IPS-NIHi7 (cell line): Measurements from ENCODE around the gene NHS.
"Not testable (repeated sequence)": the region's sequence is repeated elsewhere in the genome, so short reads cannot be mapped to it uniquely, and the experiment has no call there.

ENCODE experiments used
- DNase-seq: peaks from one replicate; pipeline ENCODE4 v3.0.0; 2012; ENCODE audit warnings: mixed read lengths; ENCODE audit errors: extremely low spot score

Gene NHS

GRCh38 chrX:17405225-17405969, 30.4 kb downstream of the NHS start:
- DNase-seq = no peak

GRCh38 chrX:17409566-17410290, 34.7 kb downstream of the NHS start:
- peak; percentile 20 for DNase-seq

- DNase-seq = no peak
Measured at GRCh38 chrX:17410651-17411050, 35.7 kb downstream of the NHS start.

GRCh38 chrX:17411205-17411604, 36.2 kb downstream of the NHS start:
- DNase-seq = no peak

GRCh38 chrX:17412692-17413091, 37.7 kb downstream of the NHS start:
- DNase-seq = no peak

GRCh38 chrX:17413228-17413627, 38.2 kb downstream of the NHS start:
- no peak for DNase-seq

GRCh38 chrX:17414027-17414658, 39.1 kb downstream of the NHS start:
- no peak for DNase-seq

- peak; percentile 60 for DNase-seq
Measured at GRCh38 chrX:17414839-17415238, 39.8 kb downstream of the NHS start.

GRCh38 chrX:17415242-17415810, 40.3 kb downstream of the NHS start:
- DNase-seq = peak; percentile 28

- no peak for DNase-seq
Measured at GRCh38 chrX:17417372-17417771, 42.4 kb downstream of the NHS start.

- DNase-seq = no peak
Measured at GRCh38 chrX:17425136-17425535, 50.1 kb downstream of the NHS start.

- DNase-seq = peak; percentile 23
Measured at GRCh38 chrX:17425551-17425950, 50.6 kb downstream of the NHS start.

- no peak for DNase-seq
Measured at GRCh38 chrX:17431171-17431570, 56.2 kb downstream of the NHS start.

GRCh38 chrX:17432158-17432557, 57.2 kb downstream of the NHS start:
- DNase-seq = no peak

- no peak for DNase-seq
Measured at GRCh38 chrX:17433965-17434364, 59.0 kb downstream of the NHS start.

- DNase-seq = peak; percentile 27
Measured at GRCh38 chrX:17435476-17435875, 60.5 kb downstream of the NHS start.

GRCh38 chrX:17438221-17438620, 63.2 kb downstream of the NHS start:
- no peak for DNase-seq

GRCh38 chrX:17440258-17440657, 65.3 kb downstream of the NHS start:
- no peak for DNase-seq

GRCh38 chrX:17440836-17441235, 65.8 kb downstream of the NHS start:
- no peak for DNase-seq

GRCh38 chrX:17441965-17442364, 67.0 kb downstream of the NHS start:
- DNase-seq = no peak

GRCh38 chrX:17442898-17443297, 67.9 kb downstream of the NHS start:
- DNase-seq = no peak

GRCh38 chrX:17443556-17443955, 68.6 kb downstream of the NHS start:
- no peak for DNase-seq

GRCh38 chrX:17446269-17446668, 71.3 kb downstream of the NHS start:
- not testable (repeated sequence) for DNase-seq
